ENCODE results near the gene SPAG5.

GRCh38 chr17:28533091-28533807 is 65.6 kb downstream of the SPAG5 start:
- TF ChIP-seq, protein P1, sequence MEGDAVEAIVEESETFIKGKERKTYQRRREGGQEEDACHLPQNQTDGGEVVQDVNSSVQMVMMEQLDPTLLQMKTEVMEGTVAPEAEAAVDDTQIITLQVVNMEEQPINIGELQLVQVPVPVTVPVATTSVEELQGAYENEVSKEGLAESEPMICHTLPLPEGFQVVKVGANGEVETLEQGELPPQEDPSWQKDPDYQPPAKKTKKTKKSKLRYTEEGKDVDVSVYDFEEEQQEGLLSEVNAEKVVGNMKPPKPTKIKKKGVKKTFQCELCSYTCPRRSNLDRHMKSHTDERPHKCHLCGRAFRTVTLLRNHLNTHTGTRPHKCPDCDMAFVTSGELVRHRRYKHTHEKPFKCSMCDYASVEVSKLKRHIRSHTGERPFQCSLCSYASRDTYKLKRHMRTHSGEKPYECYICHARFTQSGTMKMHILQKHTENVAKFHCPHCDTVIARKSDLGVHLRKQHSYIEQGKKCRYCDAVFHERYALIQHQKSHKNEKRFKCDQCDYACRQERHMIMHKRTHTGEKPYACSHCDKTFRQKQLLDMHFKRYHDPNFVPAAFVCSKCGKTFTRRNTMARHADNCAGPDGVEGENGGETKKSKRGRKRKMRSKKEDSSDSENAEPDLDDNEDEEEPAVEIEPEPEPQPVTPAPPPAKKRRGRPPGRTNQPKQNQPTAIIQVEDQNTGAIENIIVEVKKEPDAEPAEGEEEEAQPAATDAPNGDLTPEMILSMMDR (IDR thresholded peaks at IDR 0.05; ENCODE audit: insufficient read depth, low read length), result no peak
- TF ChIP-seq GABPA (IDR thresholded peaks at IDR 0.05; ENCODE audit: low read depth) (no peak), POLR2AphosphoS5 (IDR thresholded peaks at IDR 0.05; ENCODE audit: low read depth) (no peak), REST (IDR thresholded peaks at IDR 0.05; ENCODE audit: insufficient replicate concordance, low read depth) (no peak), SPI1 (IDR thresholded peaks at IDR 0.05; ENCODE audit: borderline replicate concordance, low read depth) (no peak)

All from HL-60 (cell line).